Loucy (cell line): ENCODE results near the gene IGF2BP2.

Experiments
- H2AFZ ChIP-seq: fragments of 200-600 bp; sonication (generic); 2 replicates; pipeline ENCODE4 v1.6.0; 2016; ENCODE audit warnings: antibody characterized with exemption, mild to moderate bottlenecking, low read length, moderate library complexity
- H3F3A ChIP-seq: fragments of 200-600 bp; 2 replicates; pipeline ENCODE4 v1.6.0; 2016; ENCODE audit warnings: antibody characterized with exemption, low read depth, mild to moderate bottlenecking
- H3K27me3 ChIP-seq: fragments of 200-600 bp; sonication (generic); 2 replicates; pipeline ENCODE4 v1.6.1; 2014; ENCODE audit warnings: low read length, mild to moderate bottlenecking; ENCODE audit not compliant: insufficient read depth, poor library complexity, severe bottlenecking
- H3K36me3 ChIP-seq: fragments of 200-600 bp; sonication (generic); 2 replicates; pipeline ENCODE4 v1.6.1; 2016; ENCODE audit warnings: low read length; ENCODE audit not compliant: insufficient read depth
- H3K4me1 ChIP-seq: fragments of 200-600 bp; sonication (generic); 2 replicates; pipeline ENCODE4 v1.5.1; 2014; ENCODE audit warnings: low read length, mild to moderate bottlenecking; ENCODE audit not compliant: insufficient read depth, poor library complexity, severe bottlenecking
- H3K4me2 ChIP-seq: fragments of 200-600 bp; sonication (generic); 2 replicates; pipeline ENCODE4 v1.6.0; 2014; ENCODE audit warnings: antibody characterized with exemption, low read length, low read depth, mild to moderate bottlenecking; ENCODE audit not compliant: poor library complexity, severe bottlenecking
- H3K4me3 ChIP-seq: fragments of 200-600 bp; sonication (generic); 2 replicates; pipeline ENCODE4 v1.5.1; 2014; ENCODE audit warnings: low read length, mild to moderate bottlenecking, mixed read lengths; ENCODE audit not compliant: poor library complexity, severe bottlenecking
- H3K79me2 ChIP-seq: fragments of 200-600 bp; sonication (generic); 2 replicates; pipeline ENCODE4 v1.6.1; 2014; ENCODE audit warnings: low read length; ENCODE audit not compliant: insufficient read depth
- H3K9ac ChIP-seq: fragments of 200-600 bp; sonication (generic); 2 replicates; pipeline ENCODE4 v1.6.0; 2014; ENCODE audit warnings: mild to moderate bottlenecking, low read depth, low read length, moderate library complexity; ENCODE audit not compliant: poor library complexity, severe bottlenecking
- H3K9me2 ChIP-seq: fragments of 200-600 bp; sonication (generic); replicated peaks from 2 replicates; pipeline ENCODE4 v1.6.1; 2016; ENCODE audit warnings: low read depth, low read length, mixed read lengths
- H3K9me3 ChIP-seq: fragments of 200-600 bp; sonication (generic); 2 replicates; pipeline ENCODE4 v1.6.1; 2014; ENCODE audit warnings: mild to moderate bottlenecking, antibody characterized with exemption, low read length, low read depth; ENCODE audit not compliant: insufficient read depth
- H4K20me1 ChIP-seq: fragments of 200-600 bp; sonication (generic); 2 replicates; pipeline ENCODE4 v1.6.0; 2014; ENCODE audit warnings: antibody characterized with exemption, low read length, mild to moderate bottlenecking; ENCODE audit not compliant: insufficient read depth, poor library complexity, severe bottlenecking
- CTCF ChIP-seq: fragments of 200-600 bp; sonication (generic); conservative IDR thresholded peaks from 2 replicates; pipeline ENCODE4 v1.5.1; 2014; ENCODE audit warnings: mild to moderate bottlenecking, antibody characterized with exemption, low read length
- EZH2phosphoT487 ChIP-seq: fragments of 200-600 bp; IDR thresholded peaks from 2 replicates; pipeline ENCODE4 v1.6.1; 2018; ENCODE audit warnings: antibody characterized with exemption, mild to moderate bottlenecking, moderate library complexity, borderline replicate concordance

IGF2BP2 gene

GRCh38 chr3:185793381-185793780 lies 31.5 kb downstream of the IGF2BP2 start:
- Histone ChIP-seq H3K36me3 (no peaks in the 10 kb centered on the region), H3K79me2 (no peaks in the 10 kb centered on the region), H2AFZ (no peak overlapping the region), H3K4me1 (no peaks in the 10 kb centered on the region), H3K9ac (no peak overlapping the region), H3K9me3 (no peaks in the 10 kb centered on the region), H3K9me2 (no peaks in the 10 kb centered on the region), H3K4me2 (no peak overlapping the region), H3K27me3 (no peaks in the 10 kb centered on the region), H3K4me3 (no peak overlapping the region), H3F3A (no peaks in the 10 kb centered on the region), H4K20me1 (no peaks in the 10 kb centered on the region)
- no peak for TF ChIP-seq EZH2phosphoT487
- no peak for TF ChIP-seq CTCF

- Histone ChIP-seq H4K20me1 (no peaks in the 10 kb centered on the region), H3K36me3 (no peaks in the 10 kb centered on the region), H3K79me2 (no peaks in the 10 kb centered on the region), H2AFZ (no peak overlapping the region), H3K4me2 (no peak overlapping the region), H3K4me1 (no peaks in the 10 kb centered on the region), H3F3A (no peaks in the 10 kb centered on the region), H3K9me2 (no peaks in the 10 kb centered on the region), H3K27me3 (no peaks in the 10 kb centered on the region), H3K9ac (no peak overlapping the region), H3K4me3 (no peak overlapping the region), H3K9me3 (no peaks in the 10 kb centered on the region)
- TF ChIP-seq CTCF (no peak), EZH2phosphoT487 (no peak)
These were observed 31.9 kb downstream of the IGF2BP2 start for GRCh38 chr3:185792955-185793354.

DNA sequence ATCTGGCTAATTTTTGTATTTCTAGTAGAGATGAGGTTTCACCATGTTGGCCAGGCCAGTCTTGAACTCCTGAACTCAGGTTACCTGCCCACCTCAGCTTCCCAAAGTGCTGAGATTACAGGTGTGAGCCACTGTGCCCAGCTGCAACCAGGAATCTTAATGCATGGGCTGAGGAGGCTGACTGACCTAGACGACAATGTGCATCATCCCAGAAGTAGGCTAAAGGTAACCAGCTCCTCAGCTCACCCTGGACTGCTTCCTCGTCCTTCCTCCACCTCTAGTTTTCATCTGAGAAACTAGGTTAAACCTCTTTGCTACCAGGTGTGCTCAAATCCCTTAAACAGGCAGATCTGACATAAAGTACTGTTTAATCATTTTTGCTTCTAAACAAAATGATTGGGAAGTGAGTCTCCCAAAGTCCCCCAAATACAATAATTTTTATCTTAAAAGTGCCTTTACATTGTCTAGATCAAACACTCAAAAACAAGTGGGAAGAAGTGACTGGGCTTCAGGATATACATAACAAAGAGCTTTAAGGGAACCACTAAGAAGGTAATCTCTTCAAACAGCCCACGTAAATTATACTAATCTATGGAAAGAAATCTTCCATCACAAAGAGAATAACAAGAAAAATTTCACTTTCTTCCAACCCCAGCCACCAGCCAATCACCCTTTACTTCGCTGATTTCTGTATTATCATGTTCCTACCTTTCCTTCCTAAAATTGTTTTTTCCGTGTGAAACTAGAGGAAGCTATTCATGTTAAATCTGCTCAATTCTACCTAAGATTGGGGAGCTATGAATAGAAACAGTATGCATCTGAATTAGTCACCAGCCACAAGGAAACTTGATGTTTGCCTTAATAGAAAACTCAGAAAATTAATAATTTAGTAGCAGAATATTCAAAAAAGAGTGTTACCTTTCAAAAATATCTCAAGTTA lies 34.7 kb downstream of the IGF2BP2 start:
- no peaks in the 10 kb centered on the region for H3K9me3 ChIP-seq

More for the DNA sequence above, 34.7 kb downstream of the IGF2BP2 start:
- Histone ChIP-seq H3K27me3 (no peaks in the 10 kb centered on the region), H4K20me1 (no peaks in the 10 kb centered on the region), H2AFZ (no peak overlapping the region), H3K36me3 (no peaks in the 10 kb centered on the region), H3K9me2 (no peaks in the 10 kb centered on the region), H3K4me2 (no peak overlapping the region), H3K4me3 (no peak overlapping the region), H3K4me1 (no peaks in the 10 kb centered on the region), H3F3A (no peaks in the 10 kb centered on the region), H3K9ac (no peak overlapping the region), H3K79me2 (no peaks in the 10 kb centered on the region)
- no peak for TF ChIP-seq CTCF
- no peak for TF ChIP-seq EZH2phosphoT487
